GM21390 (cell line): Measurements from ENCODE around the gene HOXD10.

ENCODE experiments used
- ATAC-seq: cut with Tn5 transposase; IDR thresholded peaks from one replicate; pipeline ENCODE4 v1.9.1; 2021; ENCODE audit not compliant: unreplicated experiment

Gene HOXD10

GRCh38 chr2:176115883-176116813, at the start of gene HOXD10:
HOXD10 (plus strand) TSS chr2:176116778; CDS start chr2:176116834, 56 bp downstream.
- ATAC-seq = no peak

DNA sequence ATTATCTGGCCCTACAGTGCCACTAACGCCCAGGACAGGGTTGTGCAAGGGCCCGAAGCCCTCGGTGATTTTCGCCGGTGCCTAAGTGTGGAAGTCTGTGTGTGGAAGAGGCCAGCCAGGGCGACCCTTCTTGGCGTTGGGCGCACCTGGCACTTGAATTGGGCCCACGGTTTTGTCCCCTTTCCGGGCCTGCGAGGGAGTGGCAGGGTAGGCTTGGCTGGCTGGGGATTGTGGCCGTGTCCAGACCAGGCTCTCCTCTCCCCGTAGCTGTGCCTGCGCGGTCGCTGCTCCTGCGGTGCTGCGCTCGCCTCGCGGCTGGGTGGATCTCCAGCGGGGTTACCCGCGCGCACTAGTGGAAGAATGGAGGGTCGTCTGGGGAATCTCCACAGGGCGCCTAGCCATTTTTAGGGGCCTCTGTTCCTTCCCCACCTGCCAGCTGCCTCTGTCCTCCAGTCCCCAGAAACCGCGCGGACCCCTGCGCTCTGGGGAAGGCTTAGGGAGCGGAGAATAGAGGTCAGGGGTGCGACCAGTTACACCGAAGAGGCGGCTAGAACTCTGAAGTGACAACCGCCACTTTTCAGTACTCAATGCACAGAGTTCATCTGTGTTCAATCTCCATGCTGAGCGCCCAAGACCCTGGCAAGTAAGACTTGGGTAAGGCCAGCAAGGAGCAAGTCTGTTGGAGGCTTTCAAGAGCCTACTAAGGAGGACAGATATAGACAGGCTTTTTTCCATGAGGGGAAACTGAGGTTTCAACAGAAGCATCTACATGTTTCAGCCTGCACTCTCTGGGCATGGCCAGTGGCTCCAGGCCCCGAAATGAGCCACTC, 48.8 kb upstream of the HOXD10 start:
- no peak for ATAC-seq

GRCh38 chr2:176068419-176068832, 48.2 kb upstream of the HOXD10 start:
- ATAC-seq = no peak

DNA sequence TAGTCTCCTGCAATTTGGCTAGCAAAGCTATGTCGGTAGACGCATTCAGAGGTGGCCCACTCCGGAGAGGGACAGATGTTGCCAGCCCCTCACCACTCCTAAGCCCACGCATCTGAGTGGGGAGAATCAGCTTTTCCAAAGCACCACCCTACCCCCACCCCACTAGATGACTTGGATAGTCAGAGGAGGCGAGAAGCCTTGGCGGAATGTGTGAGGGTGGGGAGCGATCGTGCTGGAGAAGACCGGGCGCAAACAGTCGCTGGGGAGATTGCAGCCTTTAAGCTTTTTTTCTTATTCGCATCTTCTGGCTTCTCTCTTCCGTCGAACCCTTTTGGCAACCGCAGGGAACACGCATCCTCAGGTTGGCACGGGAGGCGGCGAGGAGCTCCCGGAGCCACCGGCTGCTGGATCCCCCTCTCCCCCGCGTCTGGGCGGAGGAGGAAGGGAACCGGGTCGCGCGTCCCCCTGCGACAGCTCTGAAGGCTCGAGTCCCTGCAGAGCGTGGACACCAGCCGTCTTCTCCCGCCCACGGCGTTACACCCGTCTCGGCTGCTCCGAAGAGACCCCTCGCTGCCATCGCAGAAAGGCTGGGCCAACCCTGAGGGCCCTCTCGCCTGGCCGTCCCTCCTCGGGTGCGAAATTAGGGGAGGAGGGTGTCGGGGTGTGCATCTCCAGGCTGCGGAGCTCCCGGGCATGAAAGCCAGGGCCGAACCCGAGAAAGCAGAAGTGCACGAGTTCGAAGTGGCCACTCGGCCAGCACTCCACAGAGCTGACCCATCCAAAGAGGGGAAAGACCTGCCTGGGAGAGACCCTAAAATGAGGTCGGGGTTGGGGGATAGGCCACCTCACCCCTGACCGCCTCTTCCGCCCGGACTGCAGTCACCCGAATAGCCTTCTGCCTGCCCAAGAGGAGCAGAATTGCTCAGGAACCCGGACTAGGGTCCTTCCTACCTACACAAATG, 45.0 kb upstream of the HOXD10 start:
- ATAC-seq = no peak

DNA sequence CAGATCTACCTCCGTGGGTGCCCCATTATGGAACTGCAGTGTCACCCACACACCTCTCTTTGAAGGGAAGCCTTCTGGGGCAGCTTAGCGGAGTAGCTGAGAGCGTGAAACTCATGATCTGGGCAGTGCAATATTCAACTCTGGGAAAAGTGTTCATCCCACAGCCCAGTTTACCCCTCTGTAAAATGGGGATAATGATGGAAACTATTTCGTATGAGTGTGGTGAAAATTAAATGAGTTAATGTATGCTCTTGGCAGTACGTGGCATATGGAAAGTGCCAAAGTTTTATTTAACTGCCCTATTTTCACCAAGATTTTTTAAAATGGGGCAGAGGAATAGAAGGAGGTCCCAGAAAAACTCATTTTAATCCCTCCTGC, 44.3 kb upstream of the HOXD10 start:
- ATAC-seq = no peak

DNA sequence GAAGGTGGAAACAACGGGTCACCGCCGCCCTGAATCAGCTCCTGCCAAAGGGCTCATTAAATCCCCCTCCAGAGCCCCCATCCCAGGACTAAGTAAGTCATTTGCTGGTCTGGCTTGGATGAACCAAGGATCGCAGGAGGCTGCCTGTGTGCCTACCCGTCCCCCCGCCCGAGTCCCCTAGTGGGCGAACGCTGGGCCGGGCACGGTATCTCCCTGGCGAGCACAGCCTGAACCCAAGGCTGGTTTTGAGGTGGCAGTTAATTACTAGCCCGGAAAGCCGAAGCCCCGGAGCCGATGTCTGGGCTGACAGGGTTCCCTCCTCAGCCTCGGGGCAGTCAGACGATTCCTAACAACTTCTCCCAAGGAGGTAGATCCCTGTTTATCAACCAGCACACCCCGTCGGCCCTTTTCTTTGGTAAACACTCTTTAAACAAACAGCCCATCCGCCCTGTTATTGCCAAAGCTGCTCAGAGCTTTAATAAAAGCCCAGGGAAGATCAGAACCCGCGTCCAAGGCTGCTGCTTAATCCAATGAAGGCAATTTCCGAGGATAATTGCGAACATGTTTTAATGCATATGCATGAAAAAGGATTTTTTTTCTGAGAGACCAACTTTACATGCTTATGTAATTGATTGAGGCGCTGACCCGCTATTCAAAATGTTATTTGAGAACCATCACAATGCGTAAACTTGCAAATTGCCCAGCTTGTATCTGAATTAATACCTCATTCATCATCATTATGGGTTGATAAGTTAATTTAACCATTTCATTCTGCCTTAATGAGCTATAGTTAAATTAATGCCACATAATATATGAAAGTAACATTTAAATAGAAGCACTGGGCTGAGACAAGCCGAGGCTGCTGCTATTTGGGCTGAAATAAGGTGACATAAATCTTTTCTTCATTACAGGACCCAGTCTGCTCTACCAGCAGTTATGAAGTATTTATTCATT, 43.4 kb upstream of the HOXD10 start:
- no peak for ATAC-seq

- ATAC-seq = no peak
Measured at GRCh38 chr2:176074919-176075425, 41.6 kb upstream of the HOXD10 start.

GRCh38 chr2:176075481-176075880, 41.1 kb upstream of the HOXD10 start:
- no peak for ATAC-seq

DNA sequence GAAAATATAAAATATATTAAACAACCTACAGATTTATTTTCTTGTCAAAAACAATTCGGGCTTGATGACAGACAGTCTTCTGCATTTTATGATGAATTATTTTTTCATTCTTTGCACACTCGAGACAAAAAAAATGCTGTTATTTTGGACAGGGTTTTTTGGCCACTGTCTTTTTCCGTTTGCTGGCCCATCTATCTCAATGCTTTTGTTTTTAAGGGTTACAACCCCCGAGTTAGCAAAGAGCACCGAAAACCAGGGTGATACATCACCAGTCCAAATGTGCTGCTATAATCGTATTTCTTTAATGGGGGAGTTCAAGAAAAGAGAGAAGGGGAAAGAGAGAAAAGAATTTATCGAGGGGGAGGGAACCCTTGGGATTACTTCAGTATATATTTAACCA, 40.5 kb upstream of the HOXD10 start:
- ATAC-seq = no peak

DNA sequence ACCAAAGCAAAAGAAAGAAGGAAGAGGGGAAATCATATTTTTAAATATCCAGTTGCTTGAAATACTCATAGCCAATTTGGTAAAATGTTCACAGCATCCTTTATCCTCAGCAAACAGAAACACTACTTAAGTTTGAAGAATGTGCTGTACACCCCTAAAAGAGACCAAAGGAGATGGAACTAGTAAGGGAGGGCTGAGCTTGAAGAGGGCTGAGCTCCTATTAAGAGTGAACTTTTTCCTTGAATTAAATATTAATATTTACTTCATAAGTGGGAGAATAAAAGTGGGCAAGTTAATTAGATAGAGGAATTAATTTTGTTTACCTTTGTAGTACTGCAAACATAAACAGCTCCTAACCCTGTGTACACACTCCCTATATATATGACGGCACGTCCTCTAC, 39.8 kb upstream of the HOXD10 start:
- no peak for ATAC-seq

GRCh38 chr2:176078541-176079284, 37.9 kb upstream of the HOXD10 start:
- ATAC-seq = no peak

DNA sequence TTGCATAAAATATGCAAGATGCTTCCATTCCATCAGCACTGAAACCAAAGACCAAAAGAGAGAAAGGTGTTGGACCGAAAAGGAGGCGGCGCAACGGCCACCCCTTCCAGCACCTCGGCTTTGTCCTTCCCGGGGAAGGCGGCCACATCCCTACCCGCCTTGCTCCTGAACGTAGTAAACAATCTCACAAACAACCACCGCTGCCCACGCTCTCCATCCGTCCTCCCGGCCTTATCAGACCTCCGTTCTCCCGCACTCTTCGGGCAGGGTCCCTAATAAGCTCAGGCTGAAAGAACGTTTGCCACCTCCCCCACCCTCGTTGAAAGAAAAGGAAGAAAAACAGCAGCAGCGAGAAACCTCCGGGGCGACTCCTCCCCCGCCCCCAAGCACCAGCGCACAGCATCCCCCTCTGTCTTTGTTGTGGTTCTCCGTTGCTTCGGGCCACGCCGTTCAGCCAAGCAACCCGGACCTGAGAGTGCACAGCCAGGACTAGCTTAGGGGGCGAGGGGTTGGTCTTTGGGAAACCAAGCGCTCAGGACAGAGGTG, 37.2 kb upstream of the HOXD10 start:
- no peak for ATAC-seq

DNA sequence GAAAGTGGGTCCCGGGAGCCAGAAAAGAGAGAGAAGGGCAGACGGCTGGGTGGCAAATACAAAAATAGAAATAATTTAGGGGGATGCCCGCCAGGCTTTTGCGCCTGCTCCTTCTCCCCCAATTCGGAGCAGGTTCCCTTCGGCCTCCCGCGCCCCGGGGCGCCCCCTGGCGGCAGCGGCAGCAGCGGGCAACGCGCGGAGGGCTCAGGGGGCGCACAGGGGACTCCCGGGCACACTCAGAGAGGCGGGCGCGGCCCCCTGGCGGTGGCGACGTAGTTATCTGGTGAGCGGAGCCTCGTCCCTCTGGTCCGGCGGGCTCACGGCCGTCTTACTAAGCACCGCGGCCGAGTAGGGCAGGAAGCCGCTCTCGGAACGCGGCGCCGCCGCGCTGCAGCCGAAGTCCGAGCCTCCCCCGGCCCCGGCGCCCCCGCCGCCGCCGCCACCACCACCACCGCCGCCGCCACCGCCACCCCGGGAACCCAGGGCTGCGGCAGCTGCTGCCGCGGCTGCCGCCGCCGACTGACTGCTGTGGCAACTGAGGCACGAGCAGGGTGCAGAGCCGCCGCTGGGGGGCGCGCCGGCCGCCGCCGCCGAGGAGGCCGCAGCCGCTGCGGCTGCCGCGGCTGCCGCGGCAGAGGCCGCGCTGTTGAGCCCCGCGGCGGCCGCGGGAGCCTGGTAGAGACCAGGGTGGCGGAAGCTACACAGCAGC, 36.6 kb upstream of the HOXD10 start:
- ATAC-seq = no peak

GRCh38 chr2:176080540-176081375, 35.8 kb upstream of the HOXD10 start:
- no peak for ATAC-seq

GRCh38 chr2:176081376-176081836, 35.2 kb upstream of the HOXD10 start:
- ATAC-seq = no peak

DNA sequence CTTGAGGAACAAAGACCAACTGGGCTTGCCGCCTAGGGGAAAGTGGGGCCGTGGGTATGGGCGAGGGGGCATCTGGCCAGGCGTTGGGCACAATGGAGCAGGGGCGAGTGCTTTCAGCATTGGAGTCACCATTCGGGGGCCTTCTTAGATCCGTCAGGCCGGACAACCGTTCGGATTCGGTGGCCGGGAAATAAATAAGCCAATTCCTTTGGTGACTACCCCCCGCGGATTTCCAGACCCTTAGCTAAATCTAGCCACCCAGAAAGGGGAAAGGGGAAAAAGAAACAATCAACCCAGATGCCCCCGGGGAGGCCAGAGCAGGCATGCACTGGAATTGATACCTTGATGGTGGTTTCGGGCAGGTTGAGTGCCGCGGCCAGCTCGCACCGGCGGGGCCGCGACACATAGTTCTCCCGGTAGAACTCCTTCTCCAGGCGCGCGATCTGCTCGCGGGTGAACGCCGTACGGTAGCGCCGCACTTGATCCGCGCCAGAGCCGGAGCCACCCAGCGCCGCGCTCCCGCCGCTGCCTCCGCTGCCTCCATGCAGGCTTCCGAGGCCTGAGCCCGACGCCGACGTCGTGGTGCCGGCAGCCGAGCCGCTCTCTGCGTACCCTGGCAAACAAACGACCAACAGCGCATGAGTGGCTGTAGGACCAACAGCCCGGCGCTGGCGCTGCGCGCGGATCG, 34.6 kb upstream of the HOXD10 start:
- ATAC-seq = no peak

DNA sequence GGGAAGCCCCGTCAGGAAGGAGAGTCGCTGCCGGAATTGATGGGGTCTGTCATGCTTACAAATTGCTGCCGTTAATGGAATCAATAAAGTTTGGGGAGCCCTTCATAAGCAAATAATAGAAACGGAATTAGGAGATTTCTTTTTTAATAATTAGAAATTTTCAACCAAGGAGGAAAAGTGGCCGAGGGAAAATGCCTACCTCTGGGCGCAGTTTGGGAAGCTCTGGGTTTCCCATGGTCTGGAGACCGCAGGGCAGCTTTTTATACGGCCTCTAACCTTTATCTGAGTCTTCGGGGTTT, 34.1 kb upstream of the HOXD10 start:
- no peak for ATAC-seq
